GM19395 (cell line): ENCODE results near the gene MIXL1.

Experiments used
- ATAC-seq: cut with Tn5 transposase; IDR thresholded peaks from one replicate; pipeline ENCODE4 v1.9.1; 2021; ENCODE audit warnings: mild to moderate bottlenecking, moderate library complexity; ENCODE audit not compliant: unreplicated experiment

MIXL1 gene

DNA sequence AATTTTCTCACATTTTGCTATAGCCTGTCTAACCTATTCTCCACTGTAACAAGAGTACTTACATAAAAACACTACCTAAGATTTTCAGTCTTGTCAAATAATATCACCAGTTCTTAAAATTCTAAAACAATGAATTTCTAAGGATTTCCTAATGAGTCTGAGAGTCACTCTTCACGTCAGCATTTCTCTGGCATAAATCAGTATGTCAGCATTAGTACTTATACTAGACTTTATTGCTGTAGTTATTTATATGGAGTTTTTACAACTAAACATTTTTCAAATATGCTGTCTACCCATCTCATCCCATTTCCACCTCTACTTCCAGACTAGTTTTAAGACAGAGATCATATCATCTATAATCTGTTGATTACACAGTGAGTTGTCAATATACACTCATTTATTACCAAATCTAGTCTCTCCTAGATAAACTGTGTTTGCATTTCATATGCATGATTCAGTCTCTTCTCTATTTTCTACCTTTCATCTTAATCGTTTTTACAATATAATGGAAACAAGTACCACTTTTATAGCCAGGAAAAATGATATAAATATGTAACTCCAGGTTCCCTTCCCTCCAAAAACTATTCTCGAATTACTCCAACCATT is 52.7 kb downstream of the MIXL1 start:
- ATAC-seq, result no peak
